ENCODE measurements around the gene EXOC1L.

Gene EXOC1L

GRCh38 chr4:55808186-55808585 is 11.4 kb upstream of the EXOC1L start:
- H3K27me3 ChIP-seq (replicated peaks; ENCODE audit: control insufficient read depth, insufficient read depth, low read length): peaks cover 12% of the 10 kb centered on the region
- DNase-seq (ENCODE audit: low read depth): no peak
- H3K36me3 ChIP-seq (ENCODE audit: control insufficient read depth, insufficient read depth, low read length, severe bottlenecking): no peaks in the 10 kb centered on the region
- H3K9ac ChIP-seq (ENCODE audit: low read length): no peak overlapping the region
- H3K4me1 ChIP-seq (ENCODE audit: control insufficient read depth, insufficient read depth, low read length): no peaks in the 10 kb centered on the region
- no peaks in the 10 kb centered on the region for H3K9me3 ChIP-seq (ENCODE audit: control insufficient read depth, low read length)
- no peak overlapping the region for H3K4me3 ChIP-seq (ENCODE audit: low read length)

- no peak overlapping the region for H3K4me3 ChIP-seq (ENCODE audit: low read length)
- H3K9ac ChIP-seq (ENCODE audit: low read length): no peak overlapping the region
- no peaks in the 10 kb centered on the region for H3K9me3 ChIP-seq (ENCODE audit: control insufficient read depth, low read length)
- no peaks in the 10 kb centered on the region for H3K4me1 ChIP-seq (ENCODE audit: control insufficient read depth, insufficient read depth, low read length)
- peaks cover 11% of the 10 kb centered on the region for H3K27me3 ChIP-seq (replicated peaks; ENCODE audit: control insufficient read depth, insufficient read depth, low read length)
- no peaks in the 10 kb centered on the region for H3K36me3 ChIP-seq (ENCODE audit: control insufficient read depth, insufficient read depth, low read length, severe bottlenecking)
- DNase-seq (ENCODE audit: low read depth): no peak
These were observed 11.0 kb upstream of the EXOC1L start for GRCh38 chr4:55808632-55809031.

GRCh38 chr4:55817691-55818090 is 1.9 kb upstream of the EXOC1L start:
- Histone ChIP-seq H3K9me3 (ENCODE audit: control insufficient read depth, low read length) (no peaks in the 10 kb centered on the region), H3K36me3 (ENCODE audit: control insufficient read depth, insufficient read depth, low read length, severe bottlenecking) (no peaks in the 10 kb centered on the region)

GRCh38 chr4:55820279-55820678 is 689 bp downstream of the EXOC1L start:
- Histone ChIP-seq H3K9ac (ENCODE audit: low read length) (peak overlapping the region; percentile 68), H3K4me3 (ENCODE audit: low read length) (peak overlapping the region; percentile 77), H3K4me1 (ENCODE audit: control insufficient read depth, insufficient read depth, low read length) (peaks cover 5% of the 10 kb centered on the region), H3K36me3 (ENCODE audit: control insufficient read depth, insufficient read depth, low read length, severe bottlenecking) (no peaks in the 10 kb centered on the region), H3K27me3 (replicated peaks; ENCODE audit: control insufficient read depth, insufficient read depth, low read length) (no peaks in the 10 kb centered on the region), H3K9me3 (ENCODE audit: control insufficient read depth, low read length) (no peaks in the 10 kb centered on the region)
- DNase-seq (ENCODE audit: low read depth): peak; percentile 19

More at GRCh38 chr4:55817691-55818090, 1.9 kb upstream of the EXOC1L start:
- no peak for DNase-seq (ENCODE audit: low read depth)
- Histone ChIP-seq H3K27me3 (replicated peaks; ENCODE audit: control insufficient read depth, insufficient read depth, low read length) (no peaks in the 10 kb centered on the region), H3K9ac (ENCODE audit: low read length) (no peak overlapping the region), H3K4me3 (ENCODE audit: low read length) (no peak overlapping the region), H3K4me1 (ENCODE audit: control insufficient read depth, insufficient read depth, low read length) (peaks cover 5% of the 10 kb centered on the region)

- Histone ChIP-seq H3K27me3 (replicated peaks; ENCODE audit: control insufficient read depth, insufficient read depth, low read length) (no peaks in the 10 kb centered on the region), H3K4me3 (ENCODE audit: low read length) (no peak overlapping the region), H3K36me3 (ENCODE audit: control insufficient read depth, insufficient read depth, low read length, severe bottlenecking) (no peaks in the 10 kb centered on the region), H3K9me3 (ENCODE audit: control insufficient read depth, low read length) (no peaks in the 10 kb centered on the region), H3K9ac (ENCODE audit: low read length) (no peak overlapping the region), H3K4me1 (ENCODE audit: control insufficient read depth, insufficient read depth, low read length) (peaks cover 5% of the 10 kb centered on the region)
- no peak for DNase-seq (ENCODE audit: low read depth)
These were observed 2.7 kb downstream of the EXOC1L start for GRCh38 chr4:55822329-55822728.

- Histone ChIP-seq H3K27me3 (replicated peaks; ENCODE audit: control insufficient read depth, insufficient read depth, low read length) (peaks cover 18% of the 10 kb centered on the region), H3K36me3 (ENCODE audit: control insufficient read depth, insufficient read depth, low read length, severe bottlenecking) (no peaks in the 10 kb centered on the region), H3K9me3 (ENCODE audit: control insufficient read depth, low read length) (no peaks in the 10 kb centered on the region), H3K4me3 (ENCODE audit: low read length) (no peak overlapping the region), H3K4me1 (ENCODE audit: control insufficient read depth, insufficient read depth, low read length) (no peaks in the 10 kb centered on the region), H3K9ac (ENCODE audit: low read length) (no peak overlapping the region)
- no peak for DNase-seq (ENCODE audit: low read depth)
These were observed 5.3 kb downstream of the EXOC1L start for GRCh38 chr4:55824865-55825264.

GRCh38 chr4:55826986-55827385 is 7.4 kb downstream of the EXOC1L start:
- DNase-seq (ENCODE audit: low read depth): no peak
- H3K4me3 ChIP-seq (ENCODE audit: low read length): no peak overlapping the region
- H3K9me3 ChIP-seq (ENCODE audit: control insufficient read depth, low read length): no peaks in the 10 kb centered on the region
- no peaks in the 10 kb centered on the region for H3K4me1 ChIP-seq (ENCODE audit: control insufficient read depth, insufficient read depth, low read length)
- H3K36me3 ChIP-seq (ENCODE audit: control insufficient read depth, insufficient read depth, low read length, severe bottlenecking): no peaks in the 10 kb centered on the region
- H3K9ac ChIP-seq (ENCODE audit: low read length): no peak overlapping the region
- peaks cover 25% of the 10 kb centered on the region for H3K27me3 ChIP-seq (replicated peaks; ENCODE audit: control insufficient read depth, insufficient read depth, low read length)

- Histone ChIP-seq H3K9me3 (ENCODE audit: control insufficient read depth, low read length) (no peaks in the 10 kb centered on the region), H3K4me3 (ENCODE audit: low read length) (no peak overlapping the region), H3K36me3 (ENCODE audit: control insufficient read depth, insufficient read depth, low read length, severe bottlenecking) (no peaks in the 10 kb centered on the region), H3K27me3 (replicated peaks; ENCODE audit: control insufficient read depth, insufficient read depth, low read length) (peaks cover 25% of the 10 kb centered on the region), H3K9ac (ENCODE audit: low read length) (no peak overlapping the region), H3K4me1 (ENCODE audit: control insufficient read depth, insufficient read depth, low read length) (no peaks in the 10 kb centered on the region)
- no peak for DNase-seq (ENCODE audit: low read depth)
These were observed 8.0 kb downstream of the EXOC1L start for GRCh38 chr4:55827582-55827981.

- H3K9me3 ChIP-seq (ENCODE audit: control insufficient read depth, low read length): no peaks in the 10 kb centered on the region
- no peak overlapping the region for H3K9ac ChIP-seq (ENCODE audit: low read length)
- no peaks in the 10 kb centered on the region for H3K36me3 ChIP-seq (ENCODE audit: control insufficient read depth, insufficient read depth, low read length, severe bottlenecking)
- H3K4me3 ChIP-seq (ENCODE audit: low read length): no peak overlapping the region
- DNase-seq (ENCODE audit: low read depth): no peak
- peaks cover 25% of the 10 kb centered on the region for H3K27me3 ChIP-seq (replicated peaks; ENCODE audit: control insufficient read depth, insufficient read depth, low read length)
- no peaks in the 10 kb centered on the region for H3K4me1 ChIP-seq (ENCODE audit: control insufficient read depth, insufficient read depth, low read length)
These were observed 10.5 kb downstream of the EXOC1L start for GRCh38 chr4:55830048-55830447.

GRCh38 chr4:55830716-55831115 is 11.1 kb downstream of the EXOC1L start:
- Histone ChIP-seq H3K9ac (ENCODE audit: low read length) (no peak overlapping the region), H3K27me3 (replicated peaks; ENCODE audit: control insufficient read depth, insufficient read depth, low read length) (peaks cover 25% of the 10 kb centered on the region), H3K36me3 (ENCODE audit: control insufficient read depth, insufficient read depth, low read length, severe bottlenecking) (no peaks in the 10 kb centered on the region), H3K4me1 (ENCODE audit: control insufficient read depth, insufficient read depth, low read length) (no peaks in the 10 kb centered on the region), H3K9me3 (ENCODE audit: control insufficient read depth, low read length) (no peaks in the 10 kb centered on the region), H3K4me3 (ENCODE audit: low read length) (no peak overlapping the region)
- no peak for DNase-seq (ENCODE audit: low read depth)

GRCh38 chr4:55834086-55834795 is 14.7 kb downstream of the EXOC1L start:
- H3K9me3 ChIP-seq (ENCODE audit: control insufficient read depth, low read length): peaks cover 4% of the 10 kb centered on the region
- H3K36me3 ChIP-seq (ENCODE audit: control insufficient read depth, insufficient read depth, low read length, severe bottlenecking): no peaks in the 10 kb centered on the region
- no peak overlapping the region for H3K9ac ChIP-seq (ENCODE audit: low read length)
- peaks cover 13% of the 10 kb centered on the region for H3K27me3 ChIP-seq (replicated peaks; ENCODE audit: control insufficient read depth, insufficient read depth, low read length)
- H3K4me3 ChIP-seq (ENCODE audit: low read length): no peak overlapping the region
- DNase-seq (ENCODE audit: low read depth): no peak
- H3K4me1 ChIP-seq (ENCODE audit: control insufficient read depth, insufficient read depth, low read length): no peaks in the 10 kb centered on the region

- no peaks in the 10 kb centered on the region for H3K36me3 ChIP-seq (ENCODE audit: control insufficient read depth, insufficient read depth, low read length, severe bottlenecking)
- peaks cover 4% of the 10 kb centered on the region for H3K9me3 ChIP-seq (ENCODE audit: control insufficient read depth, low read length)
- no peaks in the 10 kb centered on the region for H3K27me3 ChIP-seq (replicated peaks; ENCODE audit: control insufficient read depth, insufficient read depth, low read length)
- no peak for DNase-seq (ENCODE audit: low read depth)
- no peak overlapping the region for H3K9ac ChIP-seq (ENCODE audit: low read length)
- no peak overlapping the region for H3K4me3 ChIP-seq (ENCODE audit: low read length)
- H3K4me1 ChIP-seq (ENCODE audit: control insufficient read depth, insufficient read depth, low read length): no peaks in the 10 kb centered on the region
These were observed 18.3 kb downstream of the EXOC1L start for GRCh38 chr4:55837903-55838302.

All from adipocyte (in vitro differentiated cells).